Prostate gland (tissue), 2 donors: Measurements from ENCODE around the gene FBLL1.

Experiments
- CTCF ChIP-seq, 4 experiments: fragments of 200-600 bp in 2 of 4; fragments of 450-650 bp in 2 of 4; sonication (generic) in 2 of 4; IDR thresholded peaks; 1 replicate in 3 of 4; 2 replicates in 1 of 4; pipeline ENCODE4 v1.5.1; 2016 to 2019; ENCODE audit warnings: antibody characterized with exemption in 4 of 4, mild to moderate bottlenecking in 2 of 4, moderate library complexity in 2 of 4
- POLR2AphosphoS5 ChIP-seq: sonication (generic); formaldehyde crosslinking; IDR thresholded peaks from one replicate; pipeline ENCODE4 v1.6.1; 2017; ENCODE audit warnings: antibody characterized with exemption

GRCh38 chr5:168537176-168537575, 8.1 kb downstream of the FBLL1 start:
- TF ChIP-seq CTCF (IDR thresholded peaks at IDR 0.05) (no peak), POLR2AphosphoS5 (no peak)
